ENCODE data around the gene ODAD3.
"Not testable (repeated sequence)": the region's sequence is repeated elsewhere in the genome, so short reads cannot be mapped to it uniquely, and the experiment has no call there.

Gene ODAD3

DNA sequence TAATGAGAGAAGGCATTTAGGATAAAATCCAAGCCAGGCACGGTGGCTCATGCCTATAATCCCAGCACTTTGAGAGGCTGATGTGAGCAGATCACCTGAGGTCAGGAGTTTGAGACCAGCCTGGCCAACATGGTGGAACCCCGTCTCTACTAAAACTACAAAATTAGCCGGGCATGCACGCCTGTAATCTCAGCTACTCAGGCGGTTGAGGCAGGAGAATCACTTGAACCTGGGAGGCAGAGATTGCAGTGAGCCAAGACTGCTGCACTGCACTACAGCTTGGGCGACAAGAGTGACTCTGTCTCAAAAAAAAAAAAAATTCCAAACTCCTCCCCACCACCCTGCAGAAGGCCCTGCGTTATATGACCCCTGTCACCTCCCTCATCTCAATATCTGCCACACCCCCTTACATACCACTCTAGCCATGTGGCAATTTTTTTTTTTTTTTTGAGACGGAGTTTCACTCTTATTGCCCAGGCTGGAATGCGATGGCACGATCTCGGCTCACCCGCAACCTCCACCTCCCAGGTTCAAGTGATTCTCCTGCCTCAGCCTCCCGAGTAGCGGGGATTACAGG is 55.6 kb downstream of the ODAD3 start:
- not testable (repeated sequence) for H3K9ac ChIP-seq (ENCODE audit: low read depth, low read length); H3K9me3 ChIP-seq (ENCODE audit: control insufficient read depth, insufficient read depth, low read length); H3K27ac ChIP-seq (ENCODE audit: low read depth, low read length); H3K4me3 ChIP-seq (ENCODE audit: low read depth, low read length); H3K4me1 ChIP-seq (ENCODE audit: control insufficient read depth, insufficient read depth, low read length); H3K27me3 ChIP-seq (ENCODE audit: control insufficient read depth, insufficient read depth, low read length)
- H3K36me3 ChIP-seq (ENCODE audit: control insufficient read depth, insufficient read depth, low read length): peaks cover 13% of the 10 kb centered on the region

DNA sequence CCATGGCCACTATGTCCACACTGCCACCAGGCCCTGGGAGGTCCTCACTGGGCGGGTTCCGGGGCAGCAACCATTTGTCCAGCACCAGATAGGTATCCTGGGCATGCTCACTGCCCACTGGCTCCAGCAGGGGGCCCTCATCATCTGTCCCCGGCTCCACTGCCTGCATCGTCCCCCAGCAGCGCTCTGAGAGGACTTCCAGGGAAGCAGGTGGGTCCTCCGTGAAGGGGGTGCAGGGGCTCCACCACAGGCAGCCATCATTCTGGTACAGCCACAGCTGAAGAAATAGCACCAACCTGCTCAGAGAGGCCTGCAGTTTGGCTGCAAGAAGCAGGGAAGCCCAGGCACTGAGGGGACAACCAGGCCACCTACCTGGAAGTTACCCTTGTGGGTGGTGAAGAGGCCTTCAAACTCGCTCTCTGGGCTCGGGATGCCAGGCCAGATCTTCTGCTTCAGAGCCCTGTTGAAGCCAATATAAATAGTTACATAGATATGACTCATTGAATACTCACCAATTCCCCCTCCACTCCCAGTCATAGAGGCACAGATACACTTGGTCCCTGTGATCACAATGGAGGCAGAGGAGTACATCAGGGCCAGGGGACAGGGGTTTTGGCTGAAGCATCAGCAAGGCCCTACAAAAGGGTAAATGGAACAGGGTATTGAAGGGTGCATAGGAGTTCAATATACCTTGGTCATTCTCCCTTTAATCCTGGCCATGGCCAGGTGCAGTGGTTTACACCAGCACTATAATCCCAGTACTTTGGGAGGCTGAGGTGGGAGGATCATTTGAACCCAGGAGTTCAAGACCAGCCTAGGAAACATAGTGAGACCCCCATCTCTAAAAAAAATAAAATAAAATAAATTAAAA is 56.4 kb downstream of the ODAD3 start:
- H3K36me3 ChIP-seq (ENCODE audit: control insufficient read depth, insufficient read depth, low read length): peaks cover 13% of the 10 kb centered on the region
- H3K27me3 ChIP-seq (ENCODE audit: control insufficient read depth, insufficient read depth, low read length): no peaks in the 10 kb centered on the region
- H3K9me3 ChIP-seq (ENCODE audit: control insufficient read depth, insufficient read depth, low read length): no peaks in the 10 kb centered on the region
- H3K9ac ChIP-seq (ENCODE audit: low read depth, low read length): no peak overlapping the region
- no peak overlapping the region for H3K27ac ChIP-seq (ENCODE audit: low read depth, low read length)
- H3K4me1 ChIP-seq (ENCODE audit: control insufficient read depth, insufficient read depth, low read length): peaks cover 8% of the 10 kb centered on the region
- no peak overlapping the region for H3K4me3 ChIP-seq (ENCODE audit: low read depth, low read length)

DNA sequence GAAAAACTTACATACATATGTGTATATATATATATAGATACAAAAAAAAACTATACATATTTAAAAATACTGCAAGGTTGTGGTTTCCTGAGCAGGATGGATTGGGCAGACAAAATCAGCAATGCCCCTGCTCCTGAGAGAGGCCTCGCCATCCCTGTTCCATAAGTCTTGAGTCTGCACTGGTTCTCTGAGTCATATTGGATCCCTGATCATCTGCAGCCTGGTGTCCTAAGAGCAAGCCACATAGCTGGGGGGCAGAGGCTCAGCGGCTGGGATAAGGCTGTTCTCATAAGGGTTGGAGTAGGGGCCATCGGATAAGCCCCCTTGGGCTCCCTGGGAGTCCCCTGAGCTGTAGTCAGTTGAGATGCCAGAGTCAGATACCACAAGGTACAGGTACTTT is 57.2 kb downstream of the ODAD3 start:
- H3K27me3 ChIP-seq (ENCODE audit: control insufficient read depth, insufficient read depth, low read length): no peaks in the 10 kb centered on the region
- H3K36me3 ChIP-seq (ENCODE audit: control insufficient read depth, insufficient read depth, low read length): peaks cover 13% of the 10 kb centered on the region
- H3K27ac ChIP-seq (ENCODE audit: low read depth, low read length): no peak overlapping the region
- no peaks in the 10 kb centered on the region for H3K9me3 ChIP-seq (ENCODE audit: control insufficient read depth, insufficient read depth, low read length)
- H3K4me3 ChIP-seq (ENCODE audit: low read depth, low read length): no peak overlapping the region
- H3K9ac ChIP-seq (ENCODE audit: low read depth, low read length): no peak overlapping the region
- peaks cover 8% of the 10 kb centered on the region for H3K4me1 ChIP-seq (ENCODE audit: control insufficient read depth, insufficient read depth, low read length)

DNA sequence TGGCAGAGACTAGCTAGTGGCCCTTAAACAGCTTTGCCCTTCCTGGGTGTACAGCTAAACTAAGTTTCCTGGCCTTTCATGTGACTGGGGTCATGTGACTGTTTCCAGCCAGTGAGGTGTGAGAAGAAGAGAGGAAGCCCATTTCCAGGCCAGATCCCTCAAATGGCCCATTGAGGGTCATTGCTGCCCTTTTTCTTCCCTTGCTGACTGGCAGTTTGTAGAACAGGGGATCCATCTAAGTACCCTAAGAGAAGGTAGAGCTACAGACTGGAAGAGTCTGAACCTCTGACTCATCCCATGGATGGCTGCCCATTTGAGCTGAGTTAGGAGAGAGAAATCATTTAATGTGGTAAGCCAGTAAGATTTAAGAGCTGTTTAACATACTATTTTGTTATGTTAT is 57.7 kb downstream of the ODAD3 start:
- no peak overlapping the region for H3K9ac ChIP-seq (ENCODE audit: low read depth, low read length)
- H3K4me1 ChIP-seq (ENCODE audit: control insufficient read depth, insufficient read depth, low read length): peaks cover 8% of the 10 kb centered on the region
- no peak overlapping the region for H3K27ac ChIP-seq (ENCODE audit: low read depth, low read length)

DNA sequence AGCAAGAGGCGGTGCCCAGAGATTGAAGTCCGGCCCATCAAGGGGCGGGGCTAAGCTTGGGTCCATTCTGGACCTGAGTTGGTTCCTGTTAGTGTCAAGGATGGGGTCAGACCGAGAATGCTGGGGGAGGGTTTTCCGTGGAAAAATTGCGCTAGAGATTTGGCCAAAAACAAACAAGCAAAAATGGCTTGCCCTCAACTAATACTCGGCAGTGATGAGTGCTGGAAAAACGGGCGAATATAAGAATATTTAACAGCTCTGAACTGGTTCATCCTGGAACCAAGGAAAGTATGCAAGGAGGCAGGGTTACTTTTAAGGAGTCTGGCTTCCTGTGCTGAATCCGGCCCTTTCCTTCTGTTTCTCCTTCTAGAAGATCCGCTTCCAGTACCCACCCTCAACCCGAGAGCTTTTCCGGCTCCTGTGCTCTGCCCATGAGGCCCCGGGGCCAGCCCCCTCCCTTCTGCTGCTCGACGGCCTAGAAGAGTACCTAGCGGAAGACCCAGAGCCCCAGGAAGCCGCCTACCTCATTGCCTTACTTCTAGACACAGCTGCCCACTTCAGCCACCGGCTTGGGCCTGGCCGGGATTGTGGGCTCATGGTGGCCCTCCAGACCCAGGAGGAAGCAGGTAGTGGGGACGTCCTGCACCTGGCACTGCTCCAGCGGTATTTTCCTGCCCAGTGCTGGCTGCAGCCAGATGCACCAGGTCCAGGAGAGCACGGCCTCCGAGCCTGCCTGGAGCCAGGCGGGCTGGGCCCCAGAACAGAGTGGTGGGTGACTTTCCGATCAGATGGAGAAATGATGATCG is 59.6 kb downstream of the ODAD3 start:
- Histone ChIP-seq H3K4me1 (ENCODE audit: control insufficient read depth, insufficient read depth, low read length) (peaks cover 8% of the 10 kb centered on the region), H3K9me3 (ENCODE audit: control insufficient read depth, insufficient read depth, low read length) (no peaks in the 10 kb centered on the region), H3K4me3 (ENCODE audit: low read depth, low read length) (peak overlapping the region; percentile 84), H3K36me3 (ENCODE audit: control insufficient read depth, insufficient read depth, low read length) (peaks cover 13% of the 10 kb centered on the region), H3K27me3 (ENCODE audit: control insufficient read depth, insufficient read depth, low read length) (no peaks in the 10 kb centered on the region), H3K27ac (ENCODE audit: low read depth, low read length) (peak overlapping the region; percentile 79), H3K9ac (ENCODE audit: low read depth, low read length) (no peak overlapping the region)

More for the DNA sequence above, 57.7 kb downstream of the ODAD3 start:
- H3K9me3 ChIP-seq (ENCODE audit: control insufficient read depth, insufficient read depth, low read length): no peaks in the 10 kb centered on the region
- H3K4me3 ChIP-seq (ENCODE audit: low read depth, low read length): no peak overlapping the region
- peaks cover 13% of the 10 kb centered on the region for H3K36me3 ChIP-seq (ENCODE audit: control insufficient read depth, insufficient read depth, low read length)
- H3K27me3 ChIP-seq (ENCODE audit: control insufficient read depth, insufficient read depth, low read length): no peaks in the 10 kb centered on the region

DNA sequence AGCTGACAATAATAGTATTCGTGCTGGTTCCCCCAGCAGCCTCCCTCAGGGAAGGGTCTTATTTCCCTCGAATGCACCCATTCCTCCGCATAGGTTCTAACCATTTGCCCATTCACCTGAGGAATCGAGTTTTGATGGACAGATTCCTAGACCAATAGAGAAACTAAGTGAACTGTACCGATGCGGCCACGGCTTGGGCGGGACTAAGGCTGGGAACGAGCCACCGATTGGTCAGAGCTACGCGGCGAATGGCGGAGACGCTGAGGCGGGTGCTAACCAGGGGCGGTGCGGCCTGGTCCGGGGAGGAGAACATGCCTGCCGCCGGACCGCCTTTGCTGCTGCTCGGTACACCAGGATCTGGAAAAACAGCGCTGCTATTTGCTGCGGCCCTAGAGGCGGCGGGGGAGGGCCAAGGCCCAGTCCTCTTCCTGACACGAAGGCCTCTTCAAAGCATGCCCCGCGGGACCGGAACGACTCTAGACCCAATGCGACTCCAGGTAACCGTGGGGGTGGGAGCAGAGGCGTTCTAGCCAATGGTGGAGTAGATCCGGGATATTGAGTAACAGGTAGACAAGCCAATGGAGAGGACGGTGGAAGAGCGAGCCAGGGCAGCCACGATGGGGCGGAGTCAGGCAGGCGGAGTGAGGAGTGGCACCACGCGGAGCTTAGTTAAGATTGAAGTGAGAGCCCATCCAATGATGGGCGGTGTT is 60.3 kb downstream of the ODAD3 start, which contains the start of gene SWSAP1:
Gene SWSAP1 (plus strand): TSS at position 234 of the 710 bp plus-strand sequence. CDS start 15 bp downstream, at position 249.
- Histone ChIP-seq H3K9me3 (ENCODE audit: control insufficient read depth, insufficient read depth, low read length) (no peaks in the 10 kb centered on the region), H3K27ac (ENCODE audit: low read depth, low read length) (peak within 1 kb of the TSS; percentile 97), H3K9ac (ENCODE audit: low read depth, low read length) (peak within 1 kb of the TSS; percentile 94), H3K36me3 (ENCODE audit: control insufficient read depth, insufficient read depth, low read length) (peaks cover 13% of the 10 kb centered on the region), H3K27me3 (ENCODE audit: control insufficient read depth, insufficient read depth, low read length) (no peaks in the 10 kb centered on the region), H3K4me3 (ENCODE audit: low read depth, low read length) (peak within 1 kb of the TSS; percentile 84), H3K4me1 (ENCODE audit: control insufficient read depth, insufficient read depth, low read length) (peaks cover 8% of the 10 kb centered on the region)

DNA sequence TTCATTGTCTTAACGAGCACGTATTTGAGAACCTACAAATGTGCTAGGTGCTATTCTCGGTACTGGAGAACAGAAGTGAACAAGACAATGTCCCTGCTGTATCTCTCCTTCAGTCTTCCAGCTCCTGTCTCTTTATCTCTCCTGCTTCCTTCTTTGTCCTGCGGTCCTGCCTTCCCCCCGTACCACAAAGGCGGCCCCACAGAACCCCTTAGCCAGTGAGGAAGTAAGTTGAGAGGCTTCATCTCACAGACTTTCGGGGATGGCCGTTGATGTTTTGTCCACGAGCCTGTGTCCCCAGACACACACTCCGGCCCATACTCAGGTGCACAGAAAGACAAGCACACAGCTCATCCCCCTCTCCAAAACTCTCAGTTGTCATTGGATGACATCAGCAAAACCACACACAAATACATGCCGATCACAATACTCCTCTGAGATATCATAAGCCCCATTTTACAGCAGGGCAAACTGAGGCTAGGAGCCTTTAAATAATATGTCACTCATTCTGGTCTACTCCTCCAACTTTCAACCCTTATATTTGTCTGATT is 61.0 kb downstream of the ODAD3 start:
- Histone ChIP-seq H3K4me3 (ENCODE audit: low read depth, low read length) (peak overlapping the region; percentile 84), H3K9ac (ENCODE audit: low read depth, low read length) (no peak overlapping the region), H3K4me1 (ENCODE audit: control insufficient read depth, insufficient read depth, low read length) (peaks cover 8% of the 10 kb centered on the region), H3K27ac (ENCODE audit: low read depth, low read length) (peak overlapping the region; percentile 97), H3K36me3 (ENCODE audit: control insufficient read depth, insufficient read depth, low read length) (peaks cover 17% of the 10 kb centered on the region), H3K27me3 (ENCODE audit: control insufficient read depth, insufficient read depth, low read length) (no peaks in the 10 kb centered on the region), H3K9me3 (ENCODE audit: control insufficient read depth, insufficient read depth, low read length) (no peaks in the 10 kb centered on the region)

DNA sequence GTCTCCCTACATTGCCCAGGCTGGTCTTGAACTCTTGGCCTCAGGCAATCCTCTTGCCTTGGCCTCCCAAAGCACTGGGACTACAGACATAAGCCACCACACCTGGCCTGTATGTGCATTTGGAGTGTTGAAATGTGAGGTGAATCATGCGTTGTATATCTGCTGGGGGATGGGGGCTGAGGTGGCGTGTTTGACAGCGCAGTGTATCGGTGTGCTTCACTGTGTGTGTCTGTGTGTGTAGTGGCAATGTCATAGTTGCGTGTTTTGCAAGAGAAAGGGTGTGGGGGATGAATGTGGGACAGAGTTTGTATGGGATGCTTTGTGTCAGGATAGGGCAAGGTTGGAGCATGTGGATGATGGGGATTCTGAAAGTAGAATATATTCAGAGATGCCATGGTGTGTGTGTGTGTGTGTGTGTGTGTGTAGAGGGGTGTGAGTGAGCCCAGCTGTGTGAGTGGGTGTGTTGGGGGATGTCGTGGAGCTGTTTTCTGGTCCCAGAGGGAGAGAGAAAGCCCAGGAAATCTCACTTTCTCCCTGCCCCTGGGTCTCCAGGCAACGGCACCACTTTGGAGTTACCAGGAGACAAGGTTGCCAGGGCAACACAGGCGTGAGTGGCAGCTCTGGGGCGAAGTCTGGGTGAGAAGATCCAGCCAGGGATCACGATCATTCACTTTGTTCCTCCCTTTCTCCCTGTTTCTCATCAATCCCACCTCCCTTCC is 61.6 kb downstream of the ODAD3 start:
- no peak overlapping the region for H3K9ac ChIP-seq (ENCODE audit: low read depth, low read length)
- H3K4me3 ChIP-seq (ENCODE audit: low read depth, low read length): no peak overlapping the region
- no peaks in the 10 kb centered on the region for H3K9me3 ChIP-seq (ENCODE audit: control insufficient read depth, insufficient read depth, low read length)
- H3K27ac ChIP-seq (ENCODE audit: low read depth, low read length): no peak overlapping the region
- H3K4me1 ChIP-seq (ENCODE audit: control insufficient read depth, insufficient read depth, low read length): peaks cover 8% of the 10 kb centered on the region
- H3K36me3 ChIP-seq (ENCODE audit: control insufficient read depth, insufficient read depth, low read length): peaks cover 20% of the 10 kb centered on the region
- H3K27me3 ChIP-seq (ENCODE audit: control insufficient read depth, insufficient read depth, low read length): no peaks in the 10 kb centered on the region

DNA sequence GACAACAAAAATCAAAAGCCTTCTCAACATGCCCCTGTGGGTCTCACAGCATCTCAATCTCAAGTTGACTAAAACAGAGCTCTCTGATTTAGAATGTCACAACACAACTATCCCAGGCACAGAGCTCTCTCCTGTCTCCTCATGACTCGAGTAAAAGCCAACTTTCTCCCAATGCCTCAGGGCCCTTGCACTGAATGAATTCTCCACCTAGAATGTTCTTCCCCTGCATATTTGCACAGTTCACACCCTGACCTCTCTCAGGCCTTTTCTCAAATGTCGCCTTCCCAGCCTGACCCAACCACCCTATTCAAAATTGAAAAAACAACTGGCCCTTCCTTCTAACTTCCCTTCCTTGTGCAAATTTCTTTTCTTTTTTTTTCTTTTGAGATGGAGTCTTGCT is 64.2 kb downstream of the ODAD3 start:
- Histone ChIP-seq H3K4me1 (ENCODE audit: control insufficient read depth, insufficient read depth, low read length) (peaks cover 8% of the 10 kb centered on the region), H3K27me3 (ENCODE audit: control insufficient read depth, insufficient read depth, low read length) (no peaks in the 10 kb centered on the region), H3K36me3 (ENCODE audit: control insufficient read depth, insufficient read depth, low read length) (peaks cover 12% of the 10 kb centered on the region), H3K9ac (ENCODE audit: low read depth, low read length) (no peak overlapping the region), H3K27ac (ENCODE audit: low read depth, low read length) (no peak overlapping the region), H3K4me3 (ENCODE audit: low read depth, low read length) (no peak overlapping the region), H3K9me3 (ENCODE audit: control insufficient read depth, insufficient read depth, low read length) (no peaks in the 10 kb centered on the region)

All from HUES48 (cell line).